A673 (cell line): Measurements from ENCODE around the gene ATP10A. TPM values are rescaled to one million over a fixed set of nuclear protein-coding genes. Genes with fewer than 3 reads are reported as not detected.

ENCODE experiments used
- BruUV-seq: library from RNA; stranded (reverse); fragments of 400-500 nt; replicated peaks from 2 replicates; lab custom pipeline; 2021; lab: Mats Ljungman, UMichigan
- CTCF ChIA-PET: fragments of 300-600 bp; sonication (Branson Sonifier 250); formaldehyde crosslinking; loops from one replicate; lab custom pipeline; 2022; ENCODE audit warnings: antibody characterized with exemption; lab: Charles Lee
- POLR2A ChIA-PET: fragments of 300-600 bp; sonication (Branson Sonifier 250); formaldehyde crosslinking; loops from one replicate; lab custom pipeline; 2022; ENCODE audit warnings: antibody characterized with exemption; ENCODE audit not compliant: low non-redundant PET; lab: Charles Lee
- DNase-seq: peaks from one replicate; pipeline ENCODE4 v3.0.0-alpha.2; 2015; ENCODE audit warnings: low spot score
- H3K27ac ChIP-seq: fragments of 200-600 bp; sonication (generic); 2 replicates; pipeline ENCODE4 v1.5.1; 2016; ENCODE audit warnings: mixed run types, low read depth, mild to moderate bottlenecking, mixed read lengths, antibody characterized with exemption, low read length; ENCODE audit not compliant: poor library complexity, severe bottlenecking
- H3K27me3 ChIP-seq: fragments of 200-600 bp; sonication (generic); replicated peaks from 2 replicates; pipeline ENCODE4 v1.6.1; 2017; ENCODE audit warnings: mixed run types, low read depth, mild to moderate bottlenecking, mixed read lengths, antibody characterized with exemption, low read length; ENCODE audit not compliant: insufficient read depth, poor library complexity
- H3K36me3 ChIP-seq: fragments of 200-600 bp; sonication (generic); 2 replicates; pipeline ENCODE4 v1.6.1; 2016; ENCODE audit warnings: mixed run types, mild to moderate bottlenecking, mixed read lengths, antibody characterized with exemption, low read length; ENCODE audit not compliant: insufficient read depth, poor library complexity, severe bottlenecking
- H3K4me1 ChIP-seq: fragments of 200-600 bp; sonication (generic); 2 replicates; pipeline ENCODE4 v1.6.1; 2017; ENCODE audit warnings: mixed run types, mild to moderate bottlenecking, mixed read lengths, antibody characterized with exemption, low read length; ENCODE audit not compliant: insufficient read depth, poor library complexity, severe bottlenecking
- H3K4me3 ChIP-seq: fragments of 200-600 bp; sonication (generic); 2 replicates; pipeline ENCODE4 v1.5.1; 2016; ENCODE audit warnings: low read depth, mixed run types, mild to moderate bottlenecking, mixed read lengths, low read length; ENCODE audit not compliant: poor library complexity, severe bottlenecking
- H3K9me3 ChIP-seq: fragments of 200-600 bp; sonication (generic); 2 replicates; pipeline ENCODE4 v1.6.1; 2016; ENCODE audit warnings: mixed run types, low read depth, mild to moderate bottlenecking, mixed read lengths, antibody characterized with exemption, low read length; ENCODE audit not compliant: poor library complexity, severe bottlenecking
- EZH2 ChIP-seq: fragments of 200-600 bp; sonication (generic); IDR thresholded peaks from 2 replicates; pipeline ENCODE4 v1.6.1; 2017; ENCODE audit warnings: borderline replicate concordance, low read depth, mild to moderate bottlenecking, mixed read lengths, antibody characterized with exemption, low read length; ENCODE audit not compliant: poor library complexity, severe bottlenecking
- intact Hi-C: fragments of 100-400 bp; cut with micrococcal nuclease; formaldehyde crosslinking; loops from one replicate; pipeline ENCODE4 v1.10.0; 2022; ENCODE audit not compliant: unreplicated experiment
- total RNA-seq: library from RNA; stranded (reverse); gene quantifications from 2 replicates; pipeline ENCODE4 v1.2.3, GENCODE V29; 2021
- TF ChIP-seq, protein P1 (sequence below): fragments of 300-800, 200-600 bp; sonication (generic); conservative IDR thresholded peaks from 2 replicates; pipeline ENCODE4 v1.5.1; 2017; ENCODE audit warnings: low read depth, mild to moderate bottlenecking, antibody characterized with exemption, low read length, moderate library complexity, mixed read lengths

Gene ATP10A
- total RNA-seq, 1 experiment from 2014 or later: not detected

DNA sequence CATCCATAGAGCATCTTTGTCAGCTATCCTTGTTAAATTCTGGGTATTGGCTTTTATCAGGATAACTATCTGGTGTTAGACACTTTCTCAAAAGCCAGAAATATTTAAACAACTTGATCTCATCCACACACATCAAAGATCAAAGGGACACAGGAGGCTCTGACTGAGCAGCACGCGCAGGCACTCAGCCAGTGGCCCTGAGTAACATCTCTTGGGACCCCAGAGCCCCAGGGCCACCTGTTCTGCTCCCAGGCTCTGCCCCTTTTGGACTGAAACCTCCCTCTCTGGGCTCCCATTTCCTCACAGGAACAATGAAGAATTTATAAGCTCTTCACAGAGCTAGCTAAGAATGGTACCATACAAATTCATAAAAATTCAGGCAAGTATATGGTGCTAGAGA, 16.1 kb downstream of the ATP10A start:
- intact Hi-C loops: no loop called here
- TF ChIP-seq, protein P1, sequence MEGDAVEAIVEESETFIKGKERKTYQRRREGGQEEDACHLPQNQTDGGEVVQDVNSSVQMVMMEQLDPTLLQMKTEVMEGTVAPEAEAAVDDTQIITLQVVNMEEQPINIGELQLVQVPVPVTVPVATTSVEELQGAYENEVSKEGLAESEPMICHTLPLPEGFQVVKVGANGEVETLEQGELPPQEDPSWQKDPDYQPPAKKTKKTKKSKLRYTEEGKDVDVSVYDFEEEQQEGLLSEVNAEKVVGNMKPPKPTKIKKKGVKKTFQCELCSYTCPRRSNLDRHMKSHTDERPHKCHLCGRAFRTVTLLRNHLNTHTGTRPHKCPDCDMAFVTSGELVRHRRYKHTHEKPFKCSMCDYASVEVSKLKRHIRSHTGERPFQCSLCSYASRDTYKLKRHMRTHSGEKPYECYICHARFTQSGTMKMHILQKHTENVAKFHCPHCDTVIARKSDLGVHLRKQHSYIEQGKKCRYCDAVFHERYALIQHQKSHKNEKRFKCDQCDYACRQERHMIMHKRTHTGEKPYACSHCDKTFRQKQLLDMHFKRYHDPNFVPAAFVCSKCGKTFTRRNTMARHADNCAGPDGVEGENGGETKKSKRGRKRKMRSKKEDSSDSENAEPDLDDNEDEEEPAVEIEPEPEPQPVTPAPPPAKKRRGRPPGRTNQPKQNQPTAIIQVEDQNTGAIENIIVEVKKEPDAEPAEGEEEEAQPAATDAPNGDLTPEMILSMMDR: no peak
- Histone ChIP-seq H3K9me3 (peaks cover 7% of the 10 kb centered on the region), H3K4me1 (no peaks in the 10 kb centered on the region), H3K36me3 (no peaks in the 10 kb centered on the region), H3K27ac (no peak overlapping the region), H3K4me3 (no peak overlapping the region), H3K27me3 (no peaks in the 10 kb centered on the region)
- POLR2A ChIA-PET: no interaction called here
- BruUV-seq: no TSS peak
- DNase-seq: no peak
- CTCF ChIA-PET: no interaction called here

DNA sequence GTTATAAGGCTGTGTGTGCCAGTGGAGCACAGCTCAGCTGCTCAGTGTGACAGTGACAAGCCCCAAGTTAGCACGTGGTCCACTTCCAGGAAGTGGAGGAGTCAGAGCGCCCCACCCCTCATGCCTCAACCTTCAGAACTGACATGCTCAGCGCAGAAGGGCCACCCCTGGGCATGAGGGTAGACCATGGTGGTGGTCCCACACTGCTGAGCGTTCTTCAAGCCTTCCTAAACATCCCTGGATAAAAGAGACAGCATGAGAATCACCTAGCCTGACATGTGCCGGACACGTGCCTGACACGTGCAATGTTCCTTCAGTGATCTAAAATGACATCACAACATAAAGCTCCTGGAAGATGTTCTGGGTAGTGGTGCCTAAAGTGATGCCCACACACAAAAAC, 16.8 kb downstream of the ATP10A start:
- Histone ChIP-seq H3K27ac (no peak overlapping the region), H3K9me3 (peaks cover 7% of the 10 kb centered on the region), H3K4me3 (no peak overlapping the region), H3K36me3 (no peaks in the 10 kb centered on the region), H3K4me1 (no peaks in the 10 kb centered on the region), H3K27me3 (no peaks in the 10 kb centered on the region)
- POLR2A ChIA-PET: no interaction called here
- no TSS peak for BruUV-seq
- CTCF ChIA-PET: no interaction called here
- TF ChIP-seq, protein P1: no peak
- no peak for TF ChIP-seq EZH2
- intact Hi-C loops: no loop called here
- no peak for DNase-seq

DNA sequence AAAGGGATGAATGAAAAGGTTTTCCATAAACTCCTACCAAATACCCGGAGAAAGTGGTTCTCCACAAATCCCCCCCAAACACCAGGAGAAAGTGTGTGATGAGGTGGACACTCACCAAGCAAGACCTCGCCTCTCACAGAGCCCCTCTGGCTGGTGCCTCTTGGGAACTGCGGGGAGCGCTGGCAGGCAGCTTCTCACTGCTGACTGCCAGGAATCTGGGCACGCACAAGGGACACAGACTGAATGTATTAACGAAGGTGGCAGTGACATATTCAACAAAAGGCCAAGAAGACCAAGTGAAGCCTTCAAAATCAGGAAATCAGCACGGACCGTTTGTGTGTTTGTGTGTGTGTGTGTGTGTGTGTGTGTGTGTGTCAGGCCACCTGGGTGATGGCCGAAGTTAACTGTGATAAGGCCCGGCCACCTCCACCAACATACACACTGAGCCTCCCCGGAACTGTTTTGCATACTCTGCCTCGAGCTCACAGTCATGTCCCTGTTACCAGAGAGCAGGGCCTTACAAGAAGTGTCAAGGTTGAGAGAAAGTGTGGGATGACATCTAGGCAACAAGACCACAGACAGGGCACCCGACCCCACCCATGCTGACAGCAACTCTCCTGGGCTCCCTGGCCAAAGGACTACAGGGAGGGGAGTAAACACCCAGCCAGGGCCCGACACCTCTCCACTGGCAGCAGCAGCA, 18.0 kb downstream of the ATP10A start:
- H3K27me3 ChIP-seq: no peaks in the 10 kb centered on the region
- POLR2A ChIA-PET: no interaction called here
- CTCF ChIA-PET: no interaction called here
- TF ChIP-seq, protein P1: no peak
- TF ChIP-seq EZH2: no peak
- BruUV-seq: no TSS peak
- no peak overlapping the region for H3K4me3 ChIP-seq
- no peak overlapping the region for H3K27ac ChIP-seq
- no peaks in the 10 kb centered on the region for H3K4me1 ChIP-seq
- intact Hi-C loops: no loop called here
- no peak for DNase-seq
- no peaks in the 10 kb centered on the region for H3K36me3 ChIP-seq
- H3K9me3 ChIP-seq: peaks cover 7% of the 10 kb centered on the region
